HG03095 (cell line): Measurements from ENCODE around the gene CCL7.
"Not testable (repeated sequence)": the region's sequence is repeated elsewhere in the genome, so short reads cannot be mapped to it uniquely, and the experiment has no call there.

Source experiments
- ATAC-seq: cut with Tn5 transposase; IDR thresholded peaks from one replicate; pipeline ENCODE4 v1.9.1; 2021; ENCODE audit warnings: moderate library complexity; ENCODE audit not compliant: unreplicated experiment

Gene CCL7

DNA sequence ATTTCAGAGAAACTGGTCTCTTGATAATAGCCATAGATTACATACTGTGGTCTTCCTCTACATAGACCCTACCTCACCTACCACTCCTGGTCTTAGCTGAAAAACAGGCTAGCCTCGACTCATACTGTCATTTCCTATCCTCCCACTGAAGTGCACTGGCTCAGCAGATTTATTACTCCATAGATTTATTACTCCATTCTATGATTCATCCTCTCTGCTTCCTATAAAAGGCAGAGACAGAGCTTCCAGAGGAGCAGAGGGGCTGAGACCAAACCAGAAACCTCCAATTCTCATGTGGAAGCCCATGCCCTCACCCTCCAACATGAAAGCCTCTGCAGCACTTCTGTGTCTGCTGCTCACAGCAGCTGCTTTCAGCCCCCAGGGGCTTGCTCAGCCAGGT, at the start of gene CCL7:
Gene CCL7, plus strand, starts transcription at position 253 of the 400 bp plus-strand sequence. Its CDS starts 70 bp downstream, at position 323.
- ATAC-seq: no peak

GRCh38 chr17:34220752-34221395, 49.1 kb upstream of the CCL7 start:
- ATAC-seq: no peak

DNA sequence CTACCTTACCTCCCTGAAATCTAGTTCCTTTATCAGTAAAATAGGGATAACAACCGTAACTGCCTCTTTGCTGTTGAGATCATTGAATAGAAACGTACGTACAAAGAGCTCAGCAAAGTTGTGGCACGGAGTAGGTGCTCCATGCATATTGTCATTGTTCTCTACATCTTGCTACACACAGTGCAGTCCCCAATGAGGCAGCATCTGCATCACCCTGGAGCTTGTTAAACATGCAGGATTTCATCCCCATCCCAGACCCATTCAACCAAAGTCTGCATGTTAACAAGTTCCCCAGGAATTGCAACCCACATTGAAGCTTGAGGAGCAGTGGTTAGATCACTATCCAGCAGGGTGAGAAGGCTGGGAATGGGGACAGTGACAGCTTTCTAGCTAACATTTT, 48.6 kb upstream of the CCL7 start:
- no peak for ATAC-seq

DNA sequence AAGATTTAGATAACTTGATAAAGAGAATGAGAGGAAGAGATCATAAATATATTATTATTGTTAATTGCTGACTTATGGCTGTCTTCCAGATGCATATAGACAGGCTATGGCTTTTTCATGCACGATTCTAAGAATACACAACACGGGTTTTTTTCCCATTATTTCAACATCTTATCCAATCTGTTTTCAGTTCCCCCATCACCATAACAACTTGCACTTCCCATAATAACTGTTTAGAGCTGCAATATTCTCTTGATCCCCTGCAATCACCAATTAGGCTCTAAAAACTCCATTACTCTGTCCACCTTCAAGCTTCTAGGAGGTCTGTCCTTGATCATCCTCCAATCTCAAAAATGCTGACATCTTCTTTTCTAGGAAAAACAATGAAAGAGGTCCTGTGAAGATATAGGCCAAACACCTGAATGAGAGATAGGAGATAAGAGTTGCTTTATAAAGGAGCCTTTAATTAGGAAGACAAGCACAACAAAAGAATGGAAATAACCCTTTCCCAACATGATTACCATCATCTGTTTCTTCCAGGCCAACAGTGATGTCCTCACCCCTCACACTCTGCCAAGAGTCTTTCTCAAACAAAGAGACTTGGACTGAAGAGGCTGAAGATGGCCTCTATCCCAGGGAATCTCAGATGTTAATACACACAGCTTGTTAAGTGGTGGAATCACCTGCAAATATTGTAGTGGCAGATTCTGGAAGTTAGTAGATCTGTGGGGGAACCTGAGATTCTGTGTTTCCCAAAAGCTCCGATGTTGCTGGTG, 47.1 kb upstream of the CCL7 start:
- no peak for ATAC-seq

DNA sequence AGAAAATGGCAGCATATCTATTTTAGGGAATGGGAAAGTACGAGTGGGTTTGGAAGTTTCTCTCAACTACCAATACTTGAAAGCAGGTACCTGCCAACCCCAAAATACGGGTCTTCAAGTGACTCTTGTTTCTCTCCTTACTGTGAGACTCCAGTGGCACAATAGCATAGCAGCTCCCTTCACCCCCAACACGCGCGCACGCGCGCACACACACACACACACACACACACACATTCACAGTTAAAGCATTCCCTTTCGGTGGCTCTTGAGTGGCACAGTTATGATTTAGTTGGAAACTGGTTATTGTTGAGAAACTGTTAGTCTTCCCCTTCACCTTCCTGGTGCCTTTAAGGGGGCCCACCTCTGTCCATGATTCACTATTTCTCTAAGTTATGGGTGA, 45.0 kb upstream of the CCL7 start:
- ATAC-seq: no peak

GRCh38 chr17:34226011-34226743, 43.8 kb upstream of the CCL7 start:
- ATAC-seq: no peak

DNA sequence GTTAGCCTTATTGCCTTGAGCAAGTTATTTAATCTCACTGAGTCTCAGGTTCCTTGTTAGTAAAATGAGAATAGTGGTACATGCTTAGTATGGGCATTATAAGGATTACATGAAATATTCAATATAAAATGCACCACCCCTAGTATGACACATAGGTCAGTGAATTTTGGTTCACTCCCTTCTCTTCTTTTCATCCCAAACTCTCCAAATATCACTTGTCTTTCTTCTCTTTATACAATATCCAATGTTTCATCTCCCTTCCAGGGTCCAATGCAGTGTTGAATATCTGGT, 43.3 kb upstream of the CCL7 start:
- no peak for ATAC-seq

GRCh38 chr17:34227293-34227692, 42.7 kb upstream of the CCL7 start:
- ATAC-seq: not testable (repeated sequence)

DNA sequence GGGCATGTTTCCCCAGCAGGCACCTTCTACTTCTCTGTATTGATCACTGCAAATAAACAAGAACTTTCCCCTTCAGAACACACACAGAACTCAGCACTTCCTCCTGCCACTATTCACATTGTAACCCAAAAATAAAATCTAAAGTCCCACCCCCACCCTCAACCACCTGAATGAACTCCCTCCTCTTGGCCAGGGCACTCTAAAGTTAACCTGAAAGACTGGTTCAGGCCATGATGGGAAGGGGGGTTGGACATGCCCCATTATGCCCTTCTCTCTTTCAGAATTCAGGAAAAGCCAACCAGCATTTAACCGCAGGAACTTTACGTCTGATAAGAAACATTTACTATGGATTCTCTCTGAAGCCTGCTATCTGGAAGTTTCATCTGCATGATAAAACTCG, 42.3 kb upstream of the CCL7 start:
- no peak for ATAC-seq

GRCh38 chr17:34228781-34229180, 41.2 kb upstream of the CCL7 start:
- no peak for ATAC-seq

DNA sequence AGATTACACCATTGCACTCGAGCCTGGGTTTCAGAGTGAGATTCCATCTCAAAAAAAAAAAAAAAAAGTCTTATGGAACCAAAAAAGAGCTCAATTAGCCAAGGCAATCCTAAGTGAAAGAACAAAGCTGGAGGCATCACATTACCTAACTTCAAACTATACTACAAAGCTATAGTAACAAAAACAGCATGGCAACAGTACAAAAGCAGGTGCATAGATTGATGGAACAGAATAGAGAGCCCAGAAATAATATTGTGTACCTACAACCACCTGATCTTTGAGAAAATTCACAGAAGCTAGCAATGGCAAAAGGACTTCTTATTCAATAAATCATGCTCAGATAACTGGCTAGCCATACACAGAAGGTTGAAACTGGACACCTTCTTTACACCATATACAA, 39.7 kb upstream of the CCL7 start:
- no peak for ATAC-seq

DNA sequence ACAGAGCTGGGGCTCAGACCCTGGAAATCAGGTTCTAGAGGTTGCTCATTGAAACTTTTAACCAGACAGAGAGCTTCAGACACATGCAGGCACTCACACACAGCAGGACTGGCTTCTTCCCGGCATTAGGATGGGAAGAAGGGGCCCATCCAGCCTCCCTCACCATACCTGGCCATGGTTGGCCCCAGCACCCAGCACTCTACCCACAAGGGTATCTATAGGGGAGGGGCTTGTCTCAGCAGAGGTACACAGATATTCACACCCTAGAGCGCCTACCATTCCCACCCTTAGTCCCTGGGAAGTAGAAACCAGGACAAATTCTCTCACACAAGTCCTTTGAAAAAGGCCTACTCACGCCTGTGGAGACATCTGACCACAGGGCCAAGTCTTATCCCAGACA, 35.4 kb upstream of the CCL7 start:
- ATAC-seq: no peak

GRCh38 chr17:34235389-34236028, 34.5 kb upstream of the CCL7 start:
- no peak for ATAC-seq

GRCh38 chr17:34236281-34236892, 33.6 kb upstream of the CCL7 start:
- no peak for ATAC-seq

DNA sequence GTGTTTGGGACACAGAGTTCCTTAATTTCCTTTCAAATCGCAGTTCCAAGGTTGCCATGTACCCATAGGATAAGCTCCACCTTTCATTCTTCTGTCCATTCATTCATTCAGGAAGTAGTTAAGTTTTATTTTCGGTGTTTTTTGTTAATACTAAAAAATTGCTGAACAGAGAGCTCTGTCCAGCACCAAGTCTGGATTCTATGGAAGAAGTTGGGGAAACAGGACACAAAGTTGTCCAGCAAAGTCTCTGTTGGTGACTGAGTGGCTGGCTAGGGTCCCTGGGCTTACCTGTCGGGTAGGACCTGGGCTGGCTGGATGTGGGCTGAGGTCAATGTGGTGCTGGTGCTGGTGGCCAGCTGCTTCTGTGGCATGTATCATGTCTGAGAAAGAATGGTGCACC, 32.6 kb upstream of the CCL7 start:
- ATAC-seq: no peak

GRCh38 chr17:34241062-34241461, 29.0 kb upstream of the CCL7 start:
- ATAC-seq: no peak

GRCh38 chr17:34242587-34243363, 27.2 kb upstream of the CCL7 start:
- ATAC-seq: no peak

- no peak for ATAC-seq
Measured at GRCh38 chr17:34243364-34244320, 26.4 kb upstream of the CCL7 start.

DNA sequence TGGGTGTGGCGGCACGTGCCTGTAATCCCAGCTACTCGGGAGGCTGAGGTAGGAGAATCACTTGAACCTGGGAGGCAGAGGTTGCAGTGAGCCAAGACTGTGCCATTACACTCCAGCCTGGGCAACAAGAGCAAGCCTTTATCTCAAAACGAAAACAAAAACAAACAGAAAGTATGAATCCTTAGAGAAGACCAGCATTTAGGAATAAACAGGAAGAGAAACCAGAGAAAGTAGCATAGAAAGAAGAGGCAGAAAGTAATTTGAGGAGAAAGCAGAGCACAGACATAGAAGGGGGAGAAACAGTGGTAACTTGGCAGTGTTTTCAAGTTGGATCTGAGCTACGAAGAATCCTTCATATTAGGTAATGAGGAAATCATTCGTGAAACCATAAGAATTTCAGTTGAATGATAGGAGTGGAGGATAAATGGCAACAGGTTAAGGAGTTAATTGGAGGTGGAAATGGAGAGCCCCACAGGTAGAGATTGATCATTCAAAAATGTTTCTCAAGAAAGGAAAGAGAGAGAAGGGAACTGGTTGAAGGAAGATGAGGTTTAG, 24.6 kb upstream of the CCL7 start:
- ATAC-seq: no peak
